Head of caudate nucleus (tissue), 42 donors: ENCODE measurements around the gene KLHDC9.
"Not testable (repeated sequence)": the region's sequence is repeated elsewhere in the genome, so short reads cannot be mapped to it uniquely, and the experiment has no call there.

Experiments
- DNase-seq, 42 donors: peaks; one replicate each; pipeline versions ENCODE4 v3.0.0 to v3.0.0-alpha.2; 2020 to 2021; ENCODE audit warnings: mixed read lengths in 7 of 42
- intact Hi-C: fragments of 100-400 bp; cut with DNase I; formaldehyde crosslinking; loops from one replicate; pipeline ENCODE4 v1.15.0; 2022

The KLHDC9 gene

GRCh38 chr1:161098210-161099068 is at the start of gene KLHDC9:
KLHDC9 (plus strand) TSS chr1:161098361; CDS start chr1:161098536, 175 bp downstream.
- intact Hi-C loops: loop anchor here (5.0 kb wide), 1 partner anchor 101 kb away; no protein-coding TSS in a partner anchor
- DNase-seq: peak; percentile 60 to 94 (median 82)

- intact Hi-C loops: loop anchor here (5.0 kb wide), 1 partner anchor 83 kb away; the partner anchor contains the start of gene DEDD
- no peak for DNase-seq
These were observed 49.0 kb upstream of the KLHDC9 start for GRCh38 chr1:161048949-161049722.

GRCh38 chr1:161051219-161051618 is 46.9 kb upstream of the KLHDC9 start:
- intact Hi-C loops: no loop called here
- no peak for DNase-seq

GRCh38 chr1:161052899-161053298 is 45.3 kb upstream of the KLHDC9 start:
- no peak for DNase-seq
- intact Hi-C loops: no loop called here

GRCh38 chr1:161054232-161054631 is 43.9 kb upstream of the KLHDC9 start:
- intact Hi-C loops: no loop called here

GRCh38 chr1:161054805-161055204 is 43.4 kb upstream of the KLHDC9 start:
- no peak for DNase-seq
- intact Hi-C loops: no loop called here

More at GRCh38 chr1:161054232-161054631, 43.9 kb upstream of the KLHDC9 start:
- DNase-seq: no peak

- intact Hi-C loops: no loop called here
- DNase-seq: no peak
These were observed 38.9 kb upstream of the KLHDC9 start for GRCh38 chr1:161059293-161059692.

GRCh38 chr1:161061419-161061818 is 36.7 kb upstream of the KLHDC9 start:
- intact Hi-C loops: no loop called here
- no peak for DNase-seq

- DNase-seq, intact Hi-C loops: not testable (repeated sequence)
These were observed 34.2 kb upstream of the KLHDC9 start for GRCh38 chr1:161063936-161064335.

- intact Hi-C loops: not testable (repeated sequence)
These were observed 32.5 kb upstream of the KLHDC9 start for GRCh38 chr1:161065681-161066080.

GRCh38 chr1:161066694-161067093 is 31.5 kb upstream of the KLHDC9 start:
- DNase-seq: no peak
- intact Hi-C loops: no loop called here

More at GRCh38 chr1:161065681-161066080, 32.5 kb upstream of the KLHDC9 start:
- DNase-seq: not testable (repeated sequence)

- intact Hi-C loops: no loop called here
- DNase-seq: peak in 40 of 42 donors; percentile 11 to 76 (median 46)
These were observed 29.6 kb upstream of the KLHDC9 start for GRCh38 chr1:161068306-161069234.

- no peak for DNase-seq
- intact Hi-C loops: no loop called here
These were observed 28.9 kb upstream of the KLHDC9 start for GRCh38 chr1:161069241-161069640.

GRCh38 chr1:161069731-161070270 is 28.4 kb upstream of the KLHDC9 start, which contains the start of gene ARHGAP30:
ARHGAP30 (minus strand) TSS chr1:161069891; CDS start chr1:161069624, 267 bp downstream.
- intact Hi-C loops: no loop called here
- DNase-seq: peak; percentile 7 to 79 (median 46)

- no peak for DNase-seq
- intact Hi-C loops: no loop called here
These were observed 27.4 kb upstream of the KLHDC9 start for GRCh38 chr1:161070761-161071160.

- intact Hi-C loops: no loop called here
- peak in 37 of 42 donors; percentile 10 to 69 (median 35) for DNase-seq
These were observed 26.2 kb upstream of the KLHDC9 start for GRCh38 chr1:161071886-161072371.

GRCh38 chr1:161072751-161073449 is 25.3 kb upstream of the KLHDC9 start:
- DNase-seq: no peak

More at GRCh38 chr1:161072751-161073449, 25.3 kb upstream of the KLHDC9 start:
- intact Hi-C loops: no loop called here
